Right cardiac atrium (tissue), 5 donors: ENCODE data around the gene PCSK2. TPM values are rescaled to one million over a fixed set of nuclear protein-coding genes. Genes with fewer than 3 reads are reported as not detected.

Experiments used
- ATAC-seq, 2 donors: fragments of 200-7000 bp; cut with Tn5 transposase; one replicate each; pipeline versions ENCODE4 v1.8.0 to v1.9.1; 2020; ENCODE audit warnings: moderate library complexity in 2 of 2, mild to moderate bottlenecking in 1 of 2
- DNase-seq, 3 donors: peaks; one replicate each; pipeline ENCODE4 v3.0.0-alpha.2; 2020
- H3K27ac ChIP-seq: one replicate; pipeline ENCODE4 v1.5.1; 2013; ENCODE audit warnings: mild to moderate bottlenecking, low read length, control low read depth, moderate library complexity
- H3K27me3 ChIP-seq: one replicate; pipeline ENCODE4 v1.6.1; 2013; ENCODE audit not compliant: control insufficient read depth, insufficient read depth
- H3K4me1 ChIP-seq: one replicate; pipeline ENCODE4 v1.6.1; 2013; ENCODE audit warnings: low read length; ENCODE audit not compliant: control insufficient read depth, insufficient read depth
- H3K4me3 ChIP-seq: one replicate; pipeline ENCODE4 v1.5.1; 2013; ENCODE audit warnings: low read length, control low read depth
- H3K9me3 ChIP-seq: one replicate; pipeline ENCODE4 v1.6.1; 2013; ENCODE audit warnings: low read length; ENCODE audit not compliant: control insufficient read depth
- WGBS: extraction: QIAGEN DNeasy Blood & Tissue Kit; methylation state at CpG from one replicate; pipeline ENCODE4 v1.1.7; 2013; 5-methylcytosine and 5-hydroxymethylcytosine counted together
- intact Hi-C, 4 donors: fragments of 100-400 bp; cut with DNase I; formaldehyde crosslinking; loops; one replicate each; pipeline versions ENCODE4 v1.11.0 to v1.14.0; 2022 to 2023
- polyA plus RNA-seq: library from polyadenylated mRNA; stranded (reverse); fragments of 200-250 nt; gene quantifications from one replicate; pipeline ENCODE4 v1.2.3, GENCODE V29; 2013
- total RNA-seq, 4 donors: library from RNA; stranded (reverse); fragmentation: NEBNext Ultra II Directional; extraction: Animal tissue kit (Norgen Biotek cat#: 25700); gene quantifications; one replicate each; pipeline ENCODE4 v1.2.1, GENCODE V29; 2021
- donor health status: healthy with polysubstance abuse.
- donor health status: DM: no; HTN: yes; CAD: no.
- donor health status: DM: no; HTN: no; CAD: no.
- donor health status: DM: no; HTN: yes; CAD: no; lungs with severe emphysema.
- donor health status: DM: yes; HTN: yes; CAD: no.

PCSK2 gene
- total and polyA plus RNA-seq, 5 donors = 1.1 to 3.2 (median 1.9) TPM

DNA sequence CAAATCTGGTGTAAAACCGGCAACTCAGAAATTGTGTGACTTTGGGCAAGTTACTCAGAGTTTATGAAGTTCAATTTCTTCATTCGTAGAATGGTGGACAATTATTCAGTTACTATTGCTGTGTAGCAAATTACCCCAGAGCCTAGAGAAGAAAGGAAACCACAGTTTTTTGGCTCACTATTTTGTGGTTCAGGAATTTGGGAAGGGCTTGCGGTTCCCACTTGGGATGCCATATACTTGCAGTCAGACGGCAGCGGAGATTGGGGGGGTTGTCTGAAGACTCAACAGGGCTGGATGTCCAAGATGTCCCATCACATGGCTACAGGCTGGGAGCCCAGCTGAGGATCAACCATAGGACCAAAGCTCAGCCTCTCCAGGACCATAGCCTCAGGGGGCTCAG, 108.1 kb downstream of the PCSK2 start:
- no peak for ATAC-seq
- WGBS = 85% methylated on average over 5 of the region's 5 CpGs
- no peaks in the 10 kb centered on the region for H3K4me1 ChIP-seq
- no peaks in the 10 kb centered on the region for H3K9me3 ChIP-seq
- no peak overlapping the region for H3K27ac ChIP-seq
- intact Hi-C loops = no loop called here
- H3K4me3 ChIP-seq = no peak overlapping the region
- no peak for DNase-seq
- no peaks in the 10 kb centered on the region for H3K27me3 ChIP-seq

DNA sequence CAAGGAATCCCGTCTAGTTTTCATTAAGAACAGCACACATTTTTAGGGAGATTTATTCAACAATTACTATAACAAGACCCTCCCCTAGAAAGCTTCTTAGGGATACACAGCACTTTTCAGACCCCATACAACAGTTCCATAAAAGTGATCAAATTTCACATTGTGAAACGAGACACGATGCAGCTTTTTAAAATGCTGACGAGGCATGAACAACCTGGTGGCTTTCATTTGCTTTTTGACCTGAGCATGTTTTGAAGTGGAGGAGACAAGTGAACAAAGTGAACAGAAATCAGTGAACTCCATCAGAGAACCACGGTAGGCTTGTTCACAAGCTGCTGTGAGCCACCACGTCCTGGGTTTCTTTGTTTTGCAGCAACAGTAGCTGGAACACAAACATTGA, 112.2 kb downstream of the PCSK2 start:
- no peaks in the 10 kb centered on the region for H3K27me3 ChIP-seq
- H3K4me3 ChIP-seq = no peak overlapping the region
- DNase-seq = no peak
- no peaks in the 10 kb centered on the region for H3K4me1 ChIP-seq
- H3K9me3 ChIP-seq = no peaks in the 10 kb centered on the region
- no peak overlapping the region for H3K27ac ChIP-seq
- 57% methylated on average over 6 of the region's 6 CpGs for WGBS
- ATAC-seq = no peak
- intact Hi-C loops = no loop called here

DNA sequence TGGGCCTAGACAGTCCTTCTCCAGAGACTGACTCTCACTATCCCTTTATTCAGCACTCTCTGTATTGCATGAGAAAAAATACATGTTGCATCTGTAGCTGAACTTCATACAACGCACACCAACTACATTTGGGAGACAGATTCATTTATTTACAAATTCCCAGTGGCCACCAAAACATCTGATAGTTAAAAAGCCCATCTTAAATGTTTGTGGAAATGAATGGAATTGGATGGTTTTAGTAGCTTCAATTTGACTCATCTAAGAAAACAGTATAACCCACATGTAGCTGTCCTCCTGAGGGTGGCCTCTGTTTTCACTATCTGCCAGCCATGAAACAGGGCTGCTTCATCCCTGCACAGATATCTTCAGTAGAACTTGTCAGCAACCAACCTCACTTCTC, 116.3 kb downstream of the PCSK2 start:
- Histone ChIP-seq H3K9me3 (no peaks in the 10 kb centered on the region), H3K27ac (no peak overlapping the region), H3K27me3 (no peaks in the 10 kb centered on the region), H3K4me1 (no peaks in the 10 kb centered on the region), H3K4me3 (no peak overlapping the region)
- DNase-seq = no peak
- intact Hi-C loops = no loop called here
- 78% methylated on average over 1 of the region's 1 CpG for WGBS
- ATAC-seq = no peak

DNA sequence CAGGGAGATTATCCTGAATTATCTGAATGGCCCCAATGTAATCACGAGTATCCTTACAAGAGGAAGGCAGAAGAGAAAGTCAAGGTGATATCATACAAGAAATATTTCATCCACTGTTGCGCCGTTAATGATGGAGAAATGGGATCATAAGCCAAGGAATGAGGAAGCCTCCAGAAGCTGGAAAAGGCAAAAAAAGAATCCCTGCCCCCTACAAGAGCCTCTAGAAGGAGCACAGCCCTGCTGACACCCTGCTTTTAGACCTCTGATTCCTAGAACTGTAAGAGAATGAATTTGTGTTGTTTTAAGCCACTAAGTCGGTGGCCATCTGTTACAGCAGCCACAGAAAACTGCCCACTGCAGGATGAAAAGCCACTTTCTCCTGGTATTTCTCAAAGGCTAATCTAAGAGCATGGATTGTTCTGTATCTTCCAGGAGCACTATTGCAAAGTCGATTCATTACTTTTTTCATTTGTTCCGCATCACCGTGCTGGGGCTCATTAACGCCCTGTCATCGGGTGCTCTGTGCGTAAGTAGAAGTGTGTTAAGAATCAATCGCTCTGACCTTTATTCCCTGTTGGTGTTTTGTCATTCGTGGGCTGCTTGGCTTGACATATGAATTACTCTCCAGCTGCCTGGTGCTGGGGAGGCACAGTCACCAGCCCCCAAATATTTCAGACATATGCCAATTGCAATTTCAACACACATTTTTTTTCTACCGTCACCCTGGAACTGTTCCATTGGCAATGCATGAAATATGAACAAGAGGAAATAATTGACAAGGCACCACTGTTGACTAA, 117.0 kb downstream of the PCSK2 start:
- no peak for ATAC-seq
- Histone ChIP-seq H3K9me3 (no peaks in the 10 kb centered on the region), H3K27ac (no peak overlapping the region), H3K4me3 (no peak overlapping the region), H3K27me3 (no peaks in the 10 kb centered on the region), H3K4me1 (no peaks in the 10 kb centered on the region)
- DNase-seq = no peak
- 45% methylated on average over 13 of the region's 13 CpGs for WGBS
- intact Hi-C loops = no loop called here

DNA sequence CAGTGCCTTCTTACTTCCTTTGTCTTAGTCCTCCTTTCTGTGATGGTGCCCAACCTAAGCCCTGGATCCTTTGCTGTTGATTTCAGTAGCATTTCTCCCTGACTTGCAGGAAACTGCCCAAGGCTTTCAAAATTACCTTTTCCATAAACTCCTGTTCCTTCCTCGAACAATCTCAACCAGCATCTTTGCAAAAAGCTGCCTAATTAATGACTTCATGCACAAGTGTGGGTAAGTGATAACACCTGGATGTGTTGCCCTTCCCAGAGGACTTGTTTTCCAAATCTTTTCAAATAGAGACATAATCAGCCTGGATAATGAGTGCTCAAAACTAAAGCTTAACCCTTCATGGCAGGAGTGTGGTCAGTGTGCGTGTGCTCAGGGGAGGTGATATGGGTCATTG, 118.0 kb downstream of the PCSK2 start:
- Histone ChIP-seq H3K4me3 (no peak overlapping the region), H3K9me3 (no peaks in the 10 kb centered on the region), H3K27ac (no peak overlapping the region), H3K27me3 (no peaks in the 10 kb centered on the region), H3K4me1 (no peaks in the 10 kb centered on the region)
- intact Hi-C loops = no loop called here
- DNase-seq (no peak), ATAC-seq (no peak)
- WGBS = 54% methylated on average over 2 of the region's 2 CpGs

DNA sequence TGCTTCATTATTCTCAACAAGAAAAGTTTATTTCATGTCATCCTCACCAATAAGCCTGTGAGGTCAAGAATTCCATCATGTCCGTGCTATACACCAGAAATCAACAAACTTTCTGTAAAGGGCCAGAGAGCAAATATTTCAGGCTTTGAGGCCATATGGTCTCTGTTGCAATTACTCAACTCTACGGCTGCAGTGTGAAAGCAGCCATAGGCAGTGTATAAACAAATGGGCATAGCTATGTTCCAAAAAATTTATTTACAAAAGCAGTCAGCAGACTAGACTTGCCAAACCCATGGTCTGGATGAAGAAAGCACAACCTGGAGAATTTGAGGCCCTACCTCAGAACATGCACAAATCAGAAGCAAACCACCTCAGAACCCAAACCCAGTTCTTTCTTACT, 118.5 kb downstream of the PCSK2 start:
- Histone ChIP-seq H3K27me3 (no peaks in the 10 kb centered on the region), H3K27ac (no peak overlapping the region), H3K4me3 (no peak overlapping the region), H3K9me3 (no peaks in the 10 kb centered on the region), H3K4me1 (no peaks in the 10 kb centered on the region)
- intact Hi-C loops = no loop called here
- 50% methylated on average over 2 of the region's 2 CpGs for WGBS
- DNase-seq (no peak), ATAC-seq (no peak)

DNA sequence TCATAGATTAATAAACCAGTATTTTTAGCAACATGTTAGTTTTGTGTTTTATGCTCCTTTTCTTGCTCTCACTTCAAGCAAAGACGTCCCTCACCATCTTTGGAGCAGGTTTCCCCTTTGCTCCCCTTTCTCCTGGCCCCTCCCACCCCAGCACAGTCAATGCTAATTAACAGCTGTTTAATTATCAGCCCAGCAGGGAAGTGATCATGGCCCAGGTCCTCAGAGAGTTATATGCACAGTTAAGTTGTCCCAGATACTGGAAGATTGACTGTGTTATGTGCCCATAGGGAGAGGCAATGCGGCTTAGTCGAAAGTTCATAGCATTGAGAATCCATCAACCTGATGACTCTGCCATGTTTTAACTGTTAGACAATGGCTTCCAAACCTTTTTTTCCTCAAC, 123.5 kb downstream of the PCSK2 start:
- H3K4me3 ChIP-seq = no peak overlapping the region
- H3K27ac ChIP-seq = no peak overlapping the region
- no peaks in the 10 kb centered on the region for H3K27me3 ChIP-seq
- ATAC-seq (no peak), DNase-seq (no peak)
- no peaks in the 10 kb centered on the region for H3K4me1 ChIP-seq
- intact Hi-C loops = no loop called here
- WGBS = 75% methylated on average over 3 of the region's 3 CpGs
- no peaks in the 10 kb centered on the region for H3K9me3 ChIP-seq

DNA sequence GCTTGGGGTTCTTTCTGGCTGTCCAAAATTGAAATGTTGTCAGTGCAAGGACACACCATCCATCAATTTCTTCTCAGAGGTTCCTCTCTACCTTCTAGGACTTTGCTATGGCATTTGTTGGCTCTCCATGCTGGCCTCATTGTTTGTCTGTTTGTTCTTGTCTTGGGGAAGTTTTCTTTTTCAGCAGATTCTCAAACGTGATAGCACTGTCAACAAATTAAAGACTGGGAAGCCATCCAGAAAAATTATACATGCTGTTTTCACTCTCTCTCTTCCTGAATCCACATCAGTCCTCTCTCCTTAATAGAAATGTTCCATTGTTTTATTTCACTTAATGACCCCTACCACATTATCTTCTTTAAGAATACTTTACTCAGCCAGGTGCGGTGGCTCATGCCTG, 130.4 kb downstream of the PCSK2 start:
- H3K27me3 ChIP-seq = no peaks in the 10 kb centered on the region
- H3K27ac ChIP-seq = no peak overlapping the region
- WGBS = 51% methylated on average over 2 of the region's 2 CpGs
- H3K9me3 ChIP-seq = no peaks in the 10 kb centered on the region
- ATAC-seq (no peak), DNase-seq (no peak)
- intact Hi-C loops = no loop called here
- H3K4me3 ChIP-seq = no peak overlapping the region
- no peaks in the 10 kb centered on the region for H3K4me1 ChIP-seq

DNA sequence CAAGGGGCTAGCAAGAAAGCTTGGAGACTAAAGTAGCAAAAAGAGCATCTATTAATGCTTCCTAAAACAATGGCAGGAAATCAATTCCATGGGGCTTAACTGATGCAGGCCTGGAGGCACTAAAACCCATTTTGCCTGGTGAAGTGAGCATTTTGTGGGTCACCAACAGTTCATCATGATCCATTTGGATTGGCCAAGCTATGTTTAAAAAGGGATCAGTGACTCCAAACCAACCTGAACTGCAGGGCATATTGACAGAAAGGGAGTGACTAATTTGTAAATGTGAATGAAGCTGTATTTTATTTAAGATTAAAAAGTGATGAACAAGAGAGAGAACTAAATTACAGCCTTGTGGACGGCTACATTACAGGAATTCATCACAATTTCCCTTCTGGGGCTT, 132.0 kb downstream of the PCSK2 start:
- no peak overlapping the region for H3K27ac ChIP-seq
- WGBS = 51% methylated on average over 1 of the region's 1 CpG
- no peak for DNase-seq
- no peaks in the 10 kb centered on the region for H3K4me1 ChIP-seq
- H3K4me3 ChIP-seq = no peak overlapping the region
- no peak for ATAC-seq
- H3K9me3 ChIP-seq = no peaks in the 10 kb centered on the region
- no peaks in the 10 kb centered on the region for H3K27me3 ChIP-seq
- intact Hi-C loops = no loop called here

DNA sequence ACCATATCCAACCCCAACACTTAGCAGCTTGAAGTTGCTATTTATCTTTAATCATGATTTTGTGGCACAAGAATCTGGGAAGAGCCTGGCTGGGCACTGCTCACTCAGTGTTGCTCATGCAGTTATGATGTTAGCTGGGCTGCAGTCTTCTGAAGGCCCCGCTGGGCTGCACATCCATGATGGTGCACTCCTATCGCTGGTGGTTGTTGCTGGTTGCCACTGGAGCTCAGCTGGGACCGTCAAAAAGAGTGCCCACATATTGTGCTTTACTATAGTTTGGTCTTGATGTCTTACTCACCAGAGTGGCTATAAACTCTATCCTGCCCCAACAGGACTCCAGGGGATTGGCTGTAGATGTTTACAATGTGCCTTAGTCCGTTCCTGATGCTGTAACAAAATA, 137.8 kb downstream of the PCSK2 start:
- Histone ChIP-seq H3K27me3 (no peaks in the 10 kb centered on the region), H3K4me3 (no peak overlapping the region), H3K4me1 (no peaks in the 10 kb centered on the region), H3K9me3 (no peaks in the 10 kb centered on the region), H3K27ac (no peak overlapping the region)
- WGBS = 83% methylated on average over 4 of the region's 4 CpGs
- intact Hi-C loops = no loop called here
- no peak for ATAC-seq
- DNase-seq = no peak

DNA sequence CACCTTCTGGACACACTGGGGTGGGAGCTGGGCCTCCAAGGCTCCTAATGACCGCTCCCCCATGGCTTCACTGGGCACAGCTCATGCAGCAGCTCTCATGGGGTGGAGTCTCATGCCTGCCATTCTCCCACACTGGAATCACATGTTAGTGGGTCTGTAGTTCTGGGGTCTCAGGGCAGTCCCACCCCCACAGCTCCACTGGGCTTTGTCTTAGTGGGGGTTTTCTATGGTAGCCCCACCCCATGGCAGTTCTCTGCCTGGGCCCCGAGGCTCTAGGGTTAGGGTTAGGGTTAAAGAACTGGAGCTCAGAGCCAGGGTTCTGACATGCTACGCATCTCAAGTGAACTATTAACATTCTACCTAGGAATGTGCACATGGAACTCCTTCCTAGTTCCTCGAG, 139.0 kb downstream of the PCSK2 start:
- Histone ChIP-seq H3K9me3 (no peaks in the 10 kb centered on the region), H3K27ac (no peak overlapping the region), H3K4me1 (no peaks in the 10 kb centered on the region), H3K27me3 (no peaks in the 10 kb centered on the region), H3K4me3 (no peak overlapping the region)
- ATAC-seq = no peak
- no peak for DNase-seq
- intact Hi-C loops = no loop called here
- 77% methylated on average over 4 of the region's 4 CpGs for WGBS

DNA sequence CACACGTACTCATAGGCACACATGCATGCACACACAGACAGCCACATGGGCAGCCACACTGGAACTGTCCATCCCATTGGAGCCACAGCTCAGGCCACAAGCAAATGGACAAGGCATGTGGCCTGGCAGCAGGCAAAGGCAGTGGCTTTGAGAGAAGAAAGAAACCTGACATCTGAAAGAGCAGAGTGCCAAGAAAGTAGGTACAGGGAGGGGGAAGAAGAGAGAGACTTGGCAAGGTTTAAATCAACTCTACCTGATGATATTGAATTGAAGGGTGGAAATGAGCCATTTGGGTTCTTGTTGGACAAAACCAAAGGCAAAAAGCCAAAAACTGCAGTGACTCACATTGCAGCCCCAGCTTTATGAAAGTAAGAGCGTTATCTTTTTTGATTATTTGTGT, 142.7 kb downstream of the PCSK2 start:
- 77% methylated on average over 2 of the region's 2 CpGs for WGBS
- no peak overlapping the region for H3K4me3 ChIP-seq
- no peak for DNase-seq
- H3K9me3 ChIP-seq = no peaks in the 10 kb centered on the region
- H3K4me1 ChIP-seq = no peaks in the 10 kb centered on the region
- intact Hi-C loops = no loop called here
- H3K27me3 ChIP-seq = no peaks in the 10 kb centered on the region
- ATAC-seq = no peak
- no peak overlapping the region for H3K27ac ChIP-seq
